Measurements from ENCODE around the gene BABAM2.

Gene BABAM2

DNA sequence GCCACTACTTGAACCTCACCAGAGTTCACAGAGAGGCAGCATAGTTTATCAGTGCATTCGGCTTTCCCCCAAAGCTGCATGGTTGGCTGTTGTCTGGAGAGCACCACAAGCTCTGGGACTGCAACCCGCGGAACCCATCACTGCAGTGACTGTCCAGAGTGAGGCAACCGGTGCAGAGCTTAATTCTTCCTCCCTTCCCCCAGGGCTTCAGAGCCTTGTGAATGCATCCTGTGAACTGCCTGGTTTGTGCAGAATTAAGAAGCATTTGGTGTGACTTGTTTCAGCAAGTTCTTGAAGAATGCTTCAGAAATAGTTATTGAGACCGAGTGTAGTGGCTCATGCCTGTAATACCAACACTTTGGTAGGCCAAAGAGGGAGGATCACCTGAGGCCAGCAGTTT lies 402.9 kb downstream of the BABAM2 start:
- no peak for DNase-seq

DNA sequence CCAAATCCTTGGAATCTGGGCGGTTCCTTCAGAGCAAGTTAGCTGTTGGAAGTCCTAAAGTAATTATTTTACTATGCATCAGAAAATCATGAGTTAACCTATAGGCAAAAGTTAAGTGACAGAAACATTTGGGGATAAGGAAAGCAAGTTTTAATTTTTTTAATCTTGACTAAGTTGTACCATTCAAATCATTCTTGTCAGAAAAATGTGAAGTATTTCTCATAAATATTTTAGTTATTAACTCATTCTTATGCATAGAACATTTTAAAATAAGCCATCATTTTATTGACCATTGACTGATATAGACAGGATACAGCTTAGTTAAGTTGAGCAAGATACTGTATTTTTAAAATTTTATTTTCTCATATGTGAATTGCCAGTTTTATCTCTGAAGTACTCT lies 403.9 kb downstream of the BABAM2 start:
- no peak for DNase-seq

DNA sequence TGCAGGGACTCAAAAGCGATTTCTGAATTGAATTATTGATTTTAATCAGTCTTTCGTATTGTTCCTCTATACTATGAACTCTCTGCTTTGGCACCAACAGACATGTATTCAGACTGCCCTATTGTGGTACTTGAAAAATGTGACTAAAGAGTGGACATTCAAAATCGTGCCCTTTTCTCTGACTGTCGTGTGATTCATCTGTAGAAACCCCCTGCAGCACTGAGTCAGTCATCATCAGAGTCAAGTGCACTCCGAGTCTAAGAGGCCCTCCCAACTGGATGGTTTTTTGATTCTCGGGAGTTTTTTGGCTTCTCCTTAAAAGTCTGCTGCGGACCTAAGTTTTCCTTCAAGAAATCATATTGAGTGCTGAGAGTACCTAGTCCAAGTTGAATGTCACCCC lies 405.7 kb downstream of the BABAM2 start:
- no peak for DNase-seq

GRCh38 chr2:28296904-28297303 lies 406.4 kb downstream of the BABAM2 start:
- no peak for DNase-seq

GRCh38 chr2:28297531-28297930 lies 407.0 kb downstream of the BABAM2 start:
- DNase-seq: no peak

DNA sequence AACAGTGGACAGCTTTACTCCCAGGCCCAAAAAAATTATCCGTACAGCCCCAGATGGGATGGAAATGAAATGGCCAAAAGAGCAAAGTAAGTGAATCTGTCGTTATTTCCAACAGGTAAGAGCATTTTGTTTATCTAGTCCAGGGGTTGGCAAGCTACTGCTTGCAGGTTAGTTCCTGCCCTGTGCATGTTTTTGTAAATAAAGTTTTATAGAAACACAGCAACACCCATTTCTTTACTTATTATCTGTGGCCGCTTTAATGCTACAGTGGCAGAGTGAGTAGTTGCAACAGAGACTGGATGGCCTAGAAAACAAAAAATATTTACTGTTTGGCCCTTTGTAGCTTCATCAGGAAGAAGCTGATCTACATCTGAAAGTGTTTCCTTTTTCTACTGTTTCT lies 407.9 kb downstream of the BABAM2 start:
- no peak for DNase-seq

GRCh38 chr2:28300485-28301341 lies 410.2 kb downstream of the BABAM2 start:
- DNase-seq: no peak

DNA sequence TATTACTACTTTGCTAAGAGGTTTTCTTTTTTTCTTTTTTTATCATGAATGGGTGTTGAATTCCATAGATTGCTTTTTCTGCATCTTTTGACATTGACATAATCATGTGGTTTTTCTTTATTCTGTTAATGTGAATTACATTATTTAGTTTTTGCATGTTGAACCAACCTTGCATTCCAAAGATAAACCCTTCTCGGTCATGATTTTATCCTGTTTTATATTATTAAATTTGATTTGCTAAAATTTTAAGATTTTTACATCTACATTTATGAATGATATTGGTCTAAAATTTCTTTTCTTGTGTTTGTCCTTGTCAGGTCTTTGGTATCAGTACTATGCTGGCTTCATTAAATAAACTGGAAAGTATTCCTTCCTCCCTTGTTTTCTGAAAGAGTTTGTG lies 414.7 kb downstream of the BABAM2 start:
- no peak for DNase-seq

- no peak for DNase-seq
These were observed 419.6 kb downstream of the BABAM2 start for GRCh38 chr2:28310107-28310506.

DNA sequence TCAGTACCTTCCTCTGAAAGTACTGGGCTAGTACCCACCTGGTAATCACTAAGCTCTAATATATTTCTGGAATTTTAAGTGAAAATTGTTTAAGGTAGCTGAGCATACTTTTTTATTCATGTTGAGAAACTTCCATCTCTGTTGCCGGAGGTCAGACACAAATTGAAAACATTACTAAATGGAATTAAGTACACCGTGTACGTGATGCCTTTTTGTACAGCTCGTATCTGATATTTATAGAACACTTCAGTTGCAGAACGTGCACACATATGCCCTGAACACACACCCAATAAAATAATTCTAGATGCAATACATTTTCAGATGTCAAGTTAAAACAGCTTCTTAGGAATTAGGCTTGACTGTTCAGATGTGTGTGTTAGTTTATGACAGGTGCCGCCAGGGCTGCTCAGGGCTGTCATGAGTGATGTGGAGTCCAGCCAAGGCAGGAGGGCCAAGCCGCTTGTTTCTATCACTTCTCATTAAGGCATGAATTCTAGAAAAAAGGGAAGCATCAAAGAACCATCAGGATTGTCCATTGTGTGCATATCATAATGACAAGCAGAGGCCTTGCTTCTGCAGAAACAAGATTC lies 421.2 kb downstream of the BABAM2 start:
- DNase-seq: no peak

DNA sequence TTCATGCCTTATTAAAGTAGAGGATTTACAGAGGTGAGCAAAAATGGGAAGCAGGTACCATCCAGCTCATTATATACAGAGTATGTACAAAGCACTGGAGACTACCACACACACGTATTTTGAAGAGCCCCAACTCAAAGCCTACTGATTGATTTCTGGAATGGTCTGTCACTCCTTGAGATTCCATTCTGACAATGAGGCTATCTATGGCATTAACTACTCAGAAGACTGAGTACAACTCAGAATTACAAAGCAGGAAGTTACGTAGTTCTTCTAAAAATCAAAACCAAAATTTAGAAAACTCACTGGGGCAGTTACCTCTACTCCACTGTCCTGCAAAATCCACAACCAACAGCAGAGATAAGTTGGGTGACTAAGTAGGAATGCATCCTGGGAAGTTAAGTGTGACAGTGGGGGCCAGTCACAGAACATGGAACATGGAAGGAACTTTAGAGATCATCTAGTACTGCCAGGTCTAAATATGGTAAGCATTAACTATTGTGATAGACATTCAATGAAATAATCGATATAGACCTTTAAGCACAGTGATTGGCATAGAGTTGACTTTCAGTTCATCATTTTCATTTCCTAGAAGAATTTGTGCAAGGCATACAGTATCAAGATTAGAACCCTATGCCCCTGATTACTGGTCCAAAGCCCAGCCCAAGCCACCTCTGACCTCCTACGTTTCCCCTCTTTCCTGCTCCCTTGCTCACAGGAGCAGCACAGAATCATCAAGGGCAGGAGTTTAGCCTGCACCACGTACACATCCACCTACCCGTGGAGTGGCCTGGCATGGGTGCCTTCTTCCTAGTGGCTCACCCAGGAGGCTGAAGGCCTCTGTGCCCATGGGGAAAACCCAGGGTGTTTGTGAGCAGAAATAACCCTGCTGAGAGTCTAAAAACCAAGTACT lies 422.0 kb downstream of the BABAM2 start:
- no peak for DNase-seq

DNA sequence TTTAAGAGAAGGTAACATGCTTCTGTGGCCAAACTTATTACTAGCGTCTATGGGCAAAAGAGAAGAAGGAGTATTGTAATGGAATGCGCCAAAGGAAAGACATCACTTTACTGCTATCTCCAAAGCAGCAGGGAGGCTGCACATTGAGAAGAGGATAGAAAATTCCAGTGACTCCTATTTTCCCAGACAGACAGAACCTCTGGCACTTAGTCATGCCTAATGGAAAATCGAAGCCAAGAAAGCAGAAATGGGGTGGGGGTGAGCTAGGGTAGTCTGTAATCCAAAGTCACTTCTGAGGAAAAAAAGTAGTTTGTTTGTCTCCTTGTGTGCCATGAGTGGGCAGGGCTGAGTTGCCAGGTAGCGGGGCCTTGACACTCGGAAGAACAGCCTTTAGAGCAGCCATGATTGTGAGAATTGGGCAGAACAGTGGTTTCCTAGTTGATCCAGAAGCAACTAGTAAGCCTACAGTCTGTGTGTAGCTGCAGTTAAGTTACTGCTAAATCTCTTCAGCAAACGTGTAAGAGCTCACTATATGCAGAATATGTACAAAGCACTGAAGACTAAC lies 422.8 kb downstream of the BABAM2 start:
- DNase-seq: no peak

GRCh38 chr2:28314968-28315367 lies 424.4 kb downstream of the BABAM2 start:
- no peak for DNase-seq

- no peak for DNase-seq
These were observed 426.2 kb downstream of the BABAM2 start for GRCh38 chr2:28316546-28317335.

DNA sequence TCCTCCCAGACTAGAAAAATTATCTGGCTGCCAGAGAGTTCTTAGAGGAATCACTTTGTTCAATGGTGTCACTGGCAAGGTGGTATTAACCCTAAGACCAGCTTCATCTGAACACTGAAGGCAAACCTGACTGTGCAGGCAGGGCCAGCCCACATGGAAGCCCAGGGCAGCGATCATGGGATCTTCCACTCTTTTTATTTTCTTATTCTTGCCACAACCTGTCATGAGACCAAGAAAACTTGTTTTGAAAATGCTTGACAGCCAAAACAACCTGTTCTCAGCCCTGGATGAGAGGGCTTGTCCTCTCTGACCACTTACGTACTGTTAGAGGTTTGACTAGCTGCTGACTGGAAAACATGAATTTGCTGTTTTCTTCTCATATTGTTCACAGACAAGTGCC lies 426.9 kb downstream of the BABAM2 start:
- DNase-seq: no peak

DNA sequence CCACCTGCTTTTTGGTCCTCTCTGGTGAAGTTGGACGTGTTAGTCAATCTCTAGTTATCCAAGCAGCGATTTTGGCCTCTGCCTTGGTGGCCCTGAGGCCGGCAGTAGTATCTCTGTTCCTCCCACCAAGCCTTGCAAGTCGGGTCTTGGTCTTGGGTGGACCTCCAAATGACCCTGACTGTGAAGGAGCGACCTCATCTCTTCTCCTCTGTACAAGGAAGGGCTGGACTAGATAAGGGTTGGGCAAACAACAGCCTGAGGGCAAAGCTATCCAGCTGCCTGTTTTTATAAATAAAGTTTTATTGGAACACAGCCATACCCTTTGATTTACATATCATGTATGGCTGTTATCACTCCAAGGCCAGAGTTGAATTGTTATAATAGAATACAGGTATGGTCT lies 427.5 kb downstream of the BABAM2 start:
- no peak for DNase-seq

DNA sequence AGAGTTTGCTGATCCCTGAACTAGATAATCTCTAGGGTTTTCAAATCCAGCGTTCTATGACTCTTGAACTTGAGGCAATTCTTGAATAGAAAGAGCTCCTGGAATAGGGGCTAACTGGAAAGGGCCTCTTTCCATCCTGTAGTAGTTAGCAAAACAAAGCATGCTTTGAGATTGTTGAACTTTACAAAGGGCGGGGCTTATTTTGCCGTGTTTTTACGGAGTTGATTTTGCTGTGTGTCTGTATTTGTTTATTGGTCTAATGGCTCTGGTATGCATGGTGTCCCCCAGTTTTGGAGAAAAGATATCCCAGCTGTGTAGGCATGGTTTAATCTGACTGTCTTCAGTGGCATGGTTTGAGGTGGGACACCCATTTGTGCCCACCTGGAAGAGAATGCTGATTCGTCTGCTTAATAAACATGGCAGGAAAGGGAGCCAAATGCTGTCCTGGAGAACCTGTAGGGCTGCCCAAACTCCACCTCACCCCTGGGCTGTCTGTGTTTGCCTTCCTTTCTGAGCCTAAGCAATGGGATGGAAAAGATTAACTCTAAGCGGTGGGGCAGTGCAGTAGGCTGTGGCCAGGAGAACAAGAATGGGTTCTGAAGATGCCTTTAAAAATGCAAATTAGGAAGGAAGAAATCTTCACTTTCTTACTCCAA lies 428.1 kb downstream of the BABAM2 start:
- no peak for DNase-seq

DNA sequence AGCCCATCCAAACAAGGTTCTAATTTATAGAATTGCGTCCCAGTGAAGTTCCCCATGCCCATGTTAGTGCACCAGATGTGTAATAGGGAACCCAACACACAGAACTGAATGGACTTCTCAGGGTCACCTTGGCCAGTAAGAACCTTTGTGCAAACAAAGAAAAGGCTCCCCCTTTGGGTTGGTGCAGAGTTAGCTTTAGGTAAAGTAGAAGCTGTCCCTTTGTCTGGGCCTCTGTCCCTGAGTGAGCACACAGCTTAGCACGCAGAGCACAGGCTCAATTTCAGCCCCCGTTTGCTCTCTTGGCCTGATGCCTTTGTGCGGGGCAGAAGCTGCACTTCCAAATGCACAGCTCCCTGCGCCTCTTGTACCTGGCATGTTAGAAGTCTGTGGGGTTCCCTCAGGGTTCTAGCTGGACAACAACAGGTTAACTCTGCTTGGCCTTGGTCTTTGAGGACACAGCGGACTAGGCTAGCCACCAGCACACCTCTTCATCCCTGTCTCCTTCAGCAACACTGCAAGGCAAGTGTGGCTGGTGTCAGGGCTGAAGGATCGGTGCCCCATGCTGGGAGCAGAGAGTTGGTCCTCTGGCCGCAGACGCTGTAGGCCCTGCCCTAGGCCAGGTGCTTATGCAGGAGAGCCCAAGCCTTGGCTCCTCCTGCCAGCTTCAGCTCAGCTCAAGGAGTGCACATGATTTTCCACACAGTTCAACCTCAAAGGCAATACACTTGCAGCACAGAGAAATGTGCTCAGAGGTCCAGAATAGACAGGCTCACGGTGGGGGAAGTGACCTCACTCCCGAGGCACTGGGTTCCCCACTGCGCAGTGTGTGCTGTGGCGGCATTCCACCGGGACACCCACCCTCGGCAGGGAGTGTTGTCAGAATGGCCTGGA lies 428.8 kb downstream of the BABAM2 start:
- DNase-seq: no peak

DNA sequence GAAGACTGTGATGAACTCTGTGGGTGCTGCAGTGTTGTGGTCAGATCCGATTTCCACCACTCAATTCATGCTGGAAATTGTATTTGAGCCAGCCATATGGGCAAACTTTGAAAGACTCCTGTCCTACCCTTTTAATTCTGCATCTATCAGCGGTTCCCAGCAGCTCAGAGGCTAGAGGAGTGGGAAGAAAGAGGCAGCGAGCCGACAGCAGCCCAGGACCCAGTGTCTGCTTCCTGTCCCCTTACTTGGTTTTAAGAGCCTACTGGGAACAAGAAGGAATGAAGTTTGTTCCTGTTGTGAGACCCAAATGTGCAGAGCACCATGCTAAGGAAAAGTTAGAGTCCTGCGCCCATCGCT lies 429.5 kb downstream of the BABAM2 start:
- no peak for DNase-seq

DNA sequence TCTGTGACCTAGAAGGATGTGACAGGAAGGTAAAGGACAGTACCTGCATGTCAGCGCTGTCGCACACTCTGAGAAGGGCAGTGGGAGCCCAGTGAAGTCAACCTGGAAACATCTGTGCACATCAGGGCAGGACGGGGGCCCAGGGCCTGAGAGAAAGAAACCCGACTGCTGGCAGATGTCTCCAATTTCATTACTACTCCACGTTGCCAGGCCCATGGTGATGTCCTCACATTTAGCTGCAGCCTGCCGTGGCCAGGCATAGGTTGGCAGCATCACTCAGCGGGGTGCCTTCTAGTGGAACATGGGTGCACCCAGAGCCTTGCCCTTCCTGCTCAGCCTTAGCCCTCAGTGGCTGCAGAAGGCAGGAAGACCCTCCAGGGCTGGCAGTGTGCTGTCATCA lies 429.8 kb downstream of the BABAM2 start:
- DNase-seq: no peak

DNA sequence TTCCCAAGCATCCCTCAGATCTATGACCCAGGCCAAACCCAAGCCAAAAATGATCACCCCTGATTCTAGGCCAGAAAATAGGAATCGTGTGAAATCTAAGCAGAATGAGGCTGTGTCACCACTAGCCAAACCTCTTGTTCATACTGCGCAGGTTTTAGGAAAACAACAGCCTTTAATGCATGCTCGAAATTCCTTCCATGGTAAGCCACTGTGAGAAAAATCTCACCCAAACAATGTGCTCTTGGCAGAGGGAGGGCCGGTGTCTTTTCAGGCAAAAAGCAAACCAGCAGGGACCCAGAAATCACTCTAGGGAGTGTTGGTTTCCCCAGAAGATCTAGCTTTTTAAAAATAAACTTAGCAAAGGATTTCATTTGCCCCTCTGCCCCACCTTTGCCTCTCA lies 430.9 kb downstream of the BABAM2 start:
- no peak for DNase-seq
